Nephron progenitor cell (in vitro differentiated cells): ENCODE results near the gene SLC29A2.
A peak's percentile ranks its signal among the peaks of the same experiment; 100 is the strongest.

Experiments
- DNase-seq: peaks from one replicate; pipeline ENCODE4 v3.0.0; 2021
- H3K27ac Mint-ChIP-seq: 2 replicates; pipeline ENCODE4 v1.8.0; 2021; ENCODE audit warnings: mild to moderate bottlenecking, moderate library complexity, mixed read lengths
- H3K27me3 Mint-ChIP-seq: 2 replicates; pipeline ENCODE4 v1.8.0; 2021; ENCODE audit warnings: mild to moderate bottlenecking, low read depth, mixed read lengths; ENCODE audit not compliant: poor library complexity
- H3K36me3 Mint-ChIP-seq: 2 replicates; pipeline ENCODE4 v1.8.0; 2021; ENCODE audit warnings: low read depth, mixed read lengths
- H3K4me1 Mint-ChIP-seq: 2 replicates; pipeline ENCODE4 v1.8.0; 2021; ENCODE audit warnings: mixed read lengths
- H3K4me3 Mint-ChIP-seq: 2 replicates; pipeline ENCODE4 v1.8.0; 2021; ENCODE audit warnings: mild to moderate bottlenecking, moderate library complexity, mixed read lengths
- H3K9me3 Mint-ChIP-seq: 2 replicates; pipeline ENCODE4 v1.8.0; 2021; ENCODE audit warnings: mild to moderate bottlenecking, moderate library complexity, mixed read lengths
- CTCF ChIP-seq: fragments of 200-600 bp; sonication (generic); IDR thresholded peaks from 2 replicates; pipeline ENCODE4 v1.5.0; 2021; ENCODE audit warnings: antibody characterized with exemption

The SLC29A2 gene

GRCh38 chr11:66371627-66372415 lies at the start of gene SLC29A2:
SLC29A2 (minus strand) TSS chr11:66371760; CDS start chr11:66371591, 169 bp downstream.
- peaks cover 8% of the 10 kb centered on the region for H3K27me3 Mint-ChIP-seq
- H3K4me3 Mint-ChIP-seq: peak within 1 kb of the TSS; percentile 92
- H3K9me3 Mint-ChIP-seq: no peaks in the 10 kb centered on the region
- peak; percentile 90 for DNase-seq
- peak within 1 kb of the TSS; percentile 94 for H3K27ac Mint-ChIP-seq
- peaks cover 19% of the 10 kb centered on the region for H3K36me3 Mint-ChIP-seq
- TF ChIP-seq CTCF: no peak
- H3K4me1 Mint-ChIP-seq: peaks cover 46% of the 10 kb centered on the region

GRCh38 chr11:66420671-66421476 lies 49.3 kb upstream of the SLC29A2 start, which contains the start of gene NPAS4:
NPAS4 (plus strand) TSS chr11:66421035; CDS start chr11:66421180, 145 bp downstream.
- Mint-ChIP-seq H3K4me3 (peak within 1 kb of the TSS; percentile 18), H3K36me3 (no peaks in the 10 kb centered on the region), H3K27me3 (peaks cover 53% of the 10 kb centered on the region), H3K4me1 (peaks cover 19% of the 10 kb centered on the region), H3K27ac (no peak within 1 kb of the TSS), H3K9me3 (peaks cover 3% of the 10 kb centered on the region)
- TF ChIP-seq CTCF: no peak
- DNase-seq: peak; percentile 26

GRCh38 chr11:66419825-66420224 lies 48.3 kb upstream of the SLC29A2 start:
- peaks cover 3% of the 10 kb centered on the region for H3K9me3 Mint-ChIP-seq
- H3K4me3 Mint-ChIP-seq: peak overlapping the region; percentile 30
- H3K27ac Mint-ChIP-seq: no peak overlapping the region
- H3K4me1 Mint-ChIP-seq: peaks cover 19% of the 10 kb centered on the region
- peak; percentile 56 for DNase-seq
- no peaks in the 10 kb centered on the region for H3K36me3 Mint-ChIP-seq
- H3K27me3 Mint-ChIP-seq: peaks cover 58% of the 10 kb centered on the region
- TF ChIP-seq CTCF: no peak

GRCh38 chr11:66418986-66419308 lies 47.4 kb upstream of the SLC29A2 start:
- Mint-ChIP-seq H3K27ac (no peak overlapping the region), H3K9me3 (peaks cover 3% of the 10 kb centered on the region), H3K27me3 (peaks cover 61% of the 10 kb centered on the region), H3K4me1 (peaks cover 19% of the 10 kb centered on the region), H3K4me3 (peak overlapping the region; percentile 58), H3K36me3 (no peaks in the 10 kb centered on the region)
- no peak for TF ChIP-seq CTCF
- no peak for DNase-seq

- TF ChIP-seq CTCF: no peak
- H3K9me3 Mint-ChIP-seq: peaks cover 3% of the 10 kb centered on the region
- H3K27me3 Mint-ChIP-seq: peaks cover 62% of the 10 kb centered on the region
- peak; percentile 98 for DNase-seq
- H3K4me3 Mint-ChIP-seq: peak overlapping the region; percentile 58
- no peaks in the 10 kb centered on the region for H3K36me3 Mint-ChIP-seq
- no peak overlapping the region for H3K27ac Mint-ChIP-seq
- peaks cover 19% of the 10 kb centered on the region for H3K4me1 Mint-ChIP-seq
These were observed 46.8 kb upstream of the SLC29A2 start for GRCh38 chr11:66418168-66418985.
